ENCODE measurements around the gene BORCS8. TPM values are rescaled to one million over a fixed set of nuclear protein-coding genes. Genes with fewer than 3 reads are reported as not detected.

Gene BORCS8
- total and polyA plus RNA-seq, 2 of the 4 experiments (the other 2 are of a cell fraction) = 16.7 to 33.9 TPM

GRCh38 chr19:19240476-19240875, 48.5 kb upstream of the BORCS8 start:
- Histone ChIP-seq H3K18ac (ENCODE audit: low read depth, low read length) (no peak overlapping the region), H4K8ac (ENCODE audit: low read depth in 2 of 2, low read length in 2 of 2) (no peak overlapping the region), H2AK5ac (ENCODE audit: low read depth, low read length) (no peak overlapping the region), H3K36me3 (ENCODE audit: control insufficient read depth, insufficient read depth, low read length) (no peaks in the 10 kb centered on the region), H3K14ac (replicated peaks; ENCODE audit: low read depth, low read length) (no peak overlapping the region), H3K4me2 (ENCODE audit: low read depth, low read length) (no peak overlapping the region), H2AFZ (replicated peaks; ENCODE audit: low read length, poor library complexity) (no peak overlapping the region), H3K23ac (ENCODE audit: low read depth, low read length) (no peak overlapping the region), H3K9me1 (ENCODE audit: insufficient read depth, low read length) (no peaks in the 10 kb centered on the region), H3K4me3 (ENCODE audit: insufficient read depth, low read depth, low read length) (no peak overlapping the region), H2BK20ac (ENCODE audit: low read depth, low read length) (no peak overlapping the region), H3K27me3 (ENCODE audit: control insufficient read depth, insufficient read depth, low read length) (peaks cover 2% of the 10 kb centered on the region; the same call in 1 of the 2 replicates), H3K9ac (ENCODE audit: low read depth, low read length) (no peak overlapping the region), H2AK9ac (replicated peaks; ENCODE audit: low read depth, low read length, poor library complexity) (no peak overlapping the region), H3K9me3 (ENCODE audit: control insufficient read depth, insufficient read depth, low read length) (0 out of 2 replicates have a peak, but pooled peaks cover 2% of the 10 kb centered on the region), H2BK5ac (ENCODE audit: low read depth, low read length, poor library complexity, severe bottlenecking) (no peak overlapping the region), H2BK120ac (ENCODE audit: low read depth, low read length) (no peak overlapping the region), H4K20me1 (ENCODE audit: insufficient read depth, low read length) (no peaks in the 10 kb centered on the region), H4K91ac (ENCODE audit: insufficient read depth, low read depth, low read length) (no peak overlapping the region), H4K5ac (ENCODE audit: low read depth, low read length) (no peak overlapping the region), H3K4ac (ENCODE audit: low read depth, low read length) (no peak overlapping the region), H3K79me1 (ENCODE audit: low read depth in 1 of 2, low read length in 2 of 2) (no peaks in the 10 kb centered on the region), H3K4me1 (ENCODE audit: control insufficient read depth, insufficient read depth, low read length) (no peaks in the 10 kb centered on the region), H3K56ac (ENCODE audit: extremely low read depth, insufficient read depth, low read length) (no peak overlapping the region), H2BK15ac (ENCODE audit: low read depth, low read length) (no peak overlapping the region), H3K27ac (ENCODE audit: insufficient read depth, low read length) (no peak overlapping the region)
- dilution Hi-C loops (cut with HindIII; ENCODE audit: low sequenced_read_pairs, unreplicated experiment) (no loop called here), intact Hi-C loops (cut with micrococcal nuclease) (no loop called here), in situ Hi-C loops (cut with MboI; ENCODE audit: low sequenced_read_pairs) (no loop called here)
- WGBS, 2 experiments (ENCODE audit: extremely low coverage in 2 of 2, insufficient read length in 1 of 2) = 51% methylated on average over 5 of the region's 9 CpGs; no CpG with 5 or more reads in 1 of the 2 experiments
- ChIA-PET CTCF (interaction anchor here (0.6 kb wide), 1 partner anchor 1792 kb away, joined by 4 read pairs; no protein-coding TSS in a partner anchor), POLR2A (ENCODE audit: unreplicated experiment) (no interaction called here)
- no TSS peak for BruUV-seq (replicated peaks)
- DNase-seq (no peak), ATAC-seq (ENCODE audit: low read depth) (no peak)
- TF ChIP-seq MXI1 (IDR thresholded peaks at IDR 0.05; ENCODE audit: borderline replicate concordance, low read depth, low read length) = no peak
- TF ChIP-seq RCOR1 (IDR thresholded peaks at IDR 0.05; ENCODE audit: insufficient replicate concordance, low read length) = no peak
- TF ChIP-seq USF2 (IDR thresholded peaks at IDR 0.05; ENCODE audit: low read depth, low read length) = no peak
- no peak for TF ChIP-seq CTCF (conservative IDR thresholded peaks at IDR 0.05; ENCODE audit: low read depth, low read length)
- no peak for TF ChIP-seq CHD1 (IDR thresholded peaks at IDR 0.05; ENCODE audit: low read depth, low read length)
- TF ChIP-seq ELK1 (IDR thresholded peaks at IDR 0.05; ENCODE audit: borderline replicate concordance, low read depth, low read length) = no peak
- no peak for TF ChIP-seq BHLHE40 (IDR thresholded peaks at IDR 0.05; ENCODE audit: low read depth, low read length)
- no peak for TF ChIP-seq POLR2A (IDR thresholded peaks at IDR 0.05; ENCODE audit: low read depth, low read length)
- TF ChIP-seq MAZ (IDR thresholded peaks at IDR 0.05; ENCODE audit: borderline replicate concordance, low read depth, low read length) = no peak
- no peak for TF ChIP-seq MAFK (IDR thresholded peaks at IDR 0.05; ENCODE audit: low read depth, low read length)

Measured in IMR-90 (cell line).